ENCODE results near the gene MAP3K4. TPM values are rescaled to one million over a fixed set of nuclear protein-coding genes. Genes with fewer than 3 reads are reported as not detected.

The MAP3K4 gene
- total RNA-seq, 2 experiments from 2014 or later = 30.3 to 38.7 TPM

- Histone ChIP-seq H3K4me3 (ENCODE audit: low read depth, low read length, poor library complexity, severe bottlenecking) (no peak overlapping the region), H3K36me3 (ENCODE audit: insufficient read depth, low read length) (no peaks in the 10 kb centered on the region), H3K9me3 (ENCODE audit: low read length) (no peaks in the 10 kb centered on the region), H4K20me1 (ENCODE audit: insufficient read depth, low read length) (0 out of 2 replicates have a peak, but pooled peaks cover 4% of the 10 kb centered on the region), H2AFZ (ENCODE audit: low read length) (no peak overlapping the region), H3K79me2 (ENCODE audit: insufficient read depth, low read depth, low read length) (no peaks in the 10 kb centered on the region), H3K4me1 (ENCODE audit: insufficient read depth, low read length, poor library complexity, severe bottlenecking) (no peaks in the 10 kb centered on the region), H3K27ac (ENCODE audit: low read depth, low read length, poor library complexity, severe bottlenecking) (no peak overlapping the region), H3K9me2 (ENCODE audit: insufficient read depth, low read length) (no peaks in the 10 kb centered on the region), H3K4me2 (ENCODE audit: low read length) (no peak overlapping the region)
- BruUV-seq (replicated peaks) = no TSS peak
- no peak for TF ChIP-seq CTCF (conservative IDR thresholded peaks at IDR 0.05; ENCODE audit: low read length)
- TF ChIP-seq EZH2phosphoT487 (IDR thresholded peaks at IDR 0.05; ENCODE audit: borderline replicate concordance, low read depth, low read length) = no peak
- DNase-seq (ENCODE audit: low spot score) = no peak
- ChIA-PET POLR2A (interaction anchor here (0.7 to 1.0 kb wide), 2 partner anchors 8 to 33 kb away, joined by 3 read pairs; no protein-coding TSS in a partner anchor), CTCF (ENCODE audit: unreplicated experiment) (no interaction called here)
- intact Hi-C loops (cut with micrococcal nuclease; ENCODE audit: unreplicated experiment) = no loop called here
Measured at GRCh38 chr6:161066511-161066910, 74.9 kb downstream of the MAP3K4 start.

GRCh38 chr6:161067749-161068148 lies 76.2 kb downstream of the MAP3K4 start:
- ChIA-PET POLR2A (interaction anchor here (1.0 kb wide), 1 partner anchor 38 kb away, joined by 5 read pairs; no protein-coding TSS in a partner anchor), CTCF (ENCODE audit: unreplicated experiment) (no interaction called here)
- no peak overlapping the region for H3K4me3 ChIP-seq (ENCODE audit: low read depth, low read length, poor library complexity, severe bottlenecking)
- no peaks in the 10 kb centered on the region for H3K36me3 ChIP-seq (ENCODE audit: insufficient read depth, low read length)
- H3K4me1 ChIP-seq (ENCODE audit: insufficient read depth, low read length, poor library complexity, severe bottlenecking) = no peaks in the 10 kb centered on the region
- H3K27ac ChIP-seq (ENCODE audit: low read depth, low read length, poor library complexity, severe bottlenecking) = no peak overlapping the region
- TF ChIP-seq CTCF (conservative IDR thresholded peaks at IDR 0.05; ENCODE audit: low read length) (no peak), EZH2phosphoT487 (IDR thresholded peaks at IDR 0.05; ENCODE audit: borderline replicate concordance, low read depth, low read length) (no peak)
- no peak overlapping the region for H3K4me2 ChIP-seq (ENCODE audit: low read length)
- 0 out of 2 replicates have a peak, but pooled peaks cover 4% of the 10 kb centered on the region for H4K20me1 ChIP-seq (ENCODE audit: insufficient read depth, low read length)
- no peaks in the 10 kb centered on the region for H3K79me2 ChIP-seq (ENCODE audit: insufficient read depth, low read depth, low read length)
- no TSS peak for BruUV-seq (replicated peaks)
- H3K9me2 ChIP-seq (ENCODE audit: insufficient read depth, low read length) = no peaks in the 10 kb centered on the region
- no peak overlapping the region for H2AFZ ChIP-seq (ENCODE audit: low read length)
- no peak for DNase-seq (ENCODE audit: low spot score)
- H3K9me3 ChIP-seq (ENCODE audit: low read length) = no peaks in the 10 kb centered on the region
- intact Hi-C loops (cut with micrococcal nuclease; ENCODE audit: unreplicated experiment) = no loop called here

GRCh38 chr6:161068321-161068741 lies 76.8 kb downstream of the MAP3K4 start:
- TF ChIP-seq EZH2phosphoT487 (IDR thresholded peaks at IDR 0.05; ENCODE audit: borderline replicate concordance, low read depth, low read length) (no peak), CTCF (conservative IDR thresholded peaks at IDR 0.05; ENCODE audit: low read length) (no peak)
- Histone ChIP-seq H3K9me3 (ENCODE audit: low read length) (no peaks in the 10 kb centered on the region), H3K9me2 (ENCODE audit: insufficient read depth, low read length) (no peaks in the 10 kb centered on the region), H2AFZ (ENCODE audit: low read length) (no peak overlapping the region), H4K20me1 (ENCODE audit: insufficient read depth, low read length) (0 out of 2 replicates have a peak, but pooled peaks cover 2% of the 10 kb centered on the region), H3K4me2 (ENCODE audit: low read length) (no peak overlapping the region), H3K4me1 (ENCODE audit: insufficient read depth, low read length, poor library complexity, severe bottlenecking) (no peaks in the 10 kb centered on the region), H3K4me3 (ENCODE audit: low read depth, low read length, poor library complexity, severe bottlenecking) (no peak overlapping the region), H3K27ac (ENCODE audit: low read depth, low read length, poor library complexity, severe bottlenecking) (no peak overlapping the region), H3K79me2 (ENCODE audit: insufficient read depth, low read depth, low read length) (no peaks in the 10 kb centered on the region), H3K36me3 (ENCODE audit: insufficient read depth, low read length) (no peaks in the 10 kb centered on the region)
- intact Hi-C loops (cut with micrococcal nuclease; ENCODE audit: unreplicated experiment) = no loop called here
- POLR2A ChIA-PET = interaction anchor here (1.0 kb wide), 1 partner anchor 39 kb away, joined by 5 read pairs; no protein-coding TSS in a partner anchor
- no peak for DNase-seq (ENCODE audit: low spot score)
- no TSS peak for BruUV-seq (replicated peaks)
- CTCF ChIA-PET (ENCODE audit: unreplicated experiment) = no interaction called here
